NCI-H1694 treated with DMSO at 0.1 percent for 48 hours (cell line): ENCODE measurements around the gene TBC1D8.
A peak's percentile ranks its signal among the peaks of the same experiment; 100 is the strongest.

ENCODE experiments used
- DNase-seq: peaks from one replicate; lab custom pipeline; 2025; lab: John Stamatoyannopoulos, UW

TBC1D8 gene

GRCh38 chr2:101162561-101163330 is 11.6 kb upstream of the TBC1D8 start:
- DNase-seq = no peak

- DNase-seq = no peak
Observed at GRCh38 chr2:101161658-101162057, 10.5 kb upstream of the TBC1D8 start.

GRCh38 chr2:101160454-101160853 is 9.3 kb upstream of the TBC1D8 start:
- no peak for DNase-seq

GRCh38 chr2:101159526-101159925 is 8.3 kb upstream of the TBC1D8 start:
- no peak for DNase-seq

GRCh38 chr2:101157272-101157671 is 6.1 kb upstream of the TBC1D8 start:
- DNase-seq = no peak

- DNase-seq = no peak
Observed at GRCh38 chr2:101153787-101154186, 2.6 kb upstream of the TBC1D8 start.

- no peak for DNase-seq
Observed at GRCh38 chr2:101153077-101153707, 2.0 kb upstream of the TBC1D8 start.

GRCh38 chr2:101152272-101153076 is 1.3 kb upstream of the TBC1D8 start:
- DNase-seq = peak; percentile 27

- no peak for DNase-seq
Observed at GRCh38 chr2:101151859-101152271, 683 bp upstream of the TBC1D8 start.

GRCh38 chr2:101150306-101151145 is 656 bp downstream of the TBC1D8 start:
- DNase-seq = no peak

GRCh38 chr2:101149241-101150192 is 1.7 kb downstream of the TBC1D8 start:
- no peak for DNase-seq

GRCh38 chr2:101148777-101149176 is 2.4 kb downstream of the TBC1D8 start:
- no peak for DNase-seq

GRCh38 chr2:101147971-101148370 is 3.2 kb downstream of the TBC1D8 start:
- no peak for DNase-seq

- no peak for DNase-seq
Observed at GRCh38 chr2:101147062-101147461, 4.1 kb downstream of the TBC1D8 start.

- no peak for DNase-seq
Observed at GRCh38 chr2:101146535-101146934, 4.6 kb downstream of the TBC1D8 start.

- no peak for DNase-seq
Observed at GRCh38 chr2:101145406-101145805, 5.8 kb downstream of the TBC1D8 start.

GRCh38 chr2:101142163-101142562 is 9.0 kb downstream of the TBC1D8 start:
- DNase-seq = no peak

GRCh38 chr2:101140978-101141655 is 10.1 kb downstream of the TBC1D8 start:
- no peak for DNase-seq

- DNase-seq = no peak
Observed at GRCh38 chr2:101140237-101140636, 10.9 kb downstream of the TBC1D8 start.

- DNase-seq = no peak
Observed at GRCh38 chr2:101139495-101139894, 11.7 kb downstream of the TBC1D8 start.
